GM12891 (cell line): ENCODE measurements around the gene VGLL4.

Experiments used
- DNase-seq: peaks from one replicate; pipeline ENCODE4 v3.0.0; 2011; ENCODE audit warnings: low spot score; ENCODE audit not compliant: insufficient read length
- FAIRE-seq: peaks from 2 replicates; lab custom pipeline; 2011; peaks lifted over from hg19 to GRCh38; lab: Jason Lieb, UNC
- PAX5 ChIP-seq: IDR thresholded peaks from 2 replicates; pipeline ENCODE4 v1.6.1; 2011; ENCODE audit warnings: low read length, moderate library complexity, mild to moderate bottlenecking; ENCODE audit not compliant: insufficient read depth, severe bottlenecking
- POLR2A ChIP-seq: IDR thresholded peaks from 2 replicates; pipeline ENCODE4 v1.6.1; 2011; ENCODE audit warnings: low read depth, low read length, control low read depth
- POLR2AphosphoS5 ChIP-seq: IDR thresholded peaks from 2 replicates; pipeline ENCODE4 v1.6.1; 2011; ENCODE audit warnings: low read depth, low read length, control low read depth
- POU2F2 ChIP-seq: IDR thresholded peaks from 2 replicates; pipeline ENCODE4 v1.6.1; 2011; ENCODE audit warnings: low read depth, mild to moderate bottlenecking, control low read depth, low read length, moderate library complexity
- SPI1 ChIP-seq: IDR thresholded peaks from 2 replicates; pipeline ENCODE4 v1.6.1; 2011; ENCODE audit warnings: low read depth, low read length, control low read depth
- TAF1 ChIP-seq: IDR thresholded peaks from 2 replicates; pipeline ENCODE4 v1.6.1; 2011; ENCODE audit warnings: low read depth, low read length, control low read depth

The VGLL4 gene

GRCh38 chr3:11668243-11669235, 24.8 kb upstream of the VGLL4 start:
- FAIRE-seq (no peak), DNase-seq (no peak)
- TF ChIP-seq POU2F2, result no peak
- TF ChIP-seq SPI1, result no peak
- no peak for TF ChIP-seq POLR2AphosphoS5
- TF ChIP-seq POLR2A, result no peak
- TF ChIP-seq PAX5, result no peak
- no peak for TF ChIP-seq TAF1

GRCh38 chr3:11665331-11665730, 21.6 kb upstream of the VGLL4 start:
- no peak for TF ChIP-seq POU2F2
- TF ChIP-seq POLR2A, result no peak
- no peak for TF ChIP-seq PAX5
- no peak for TF ChIP-seq TAF1
- no peak for TF ChIP-seq SPI1
- TF ChIP-seq POLR2AphosphoS5, result no peak
- no peak for DNase-seq
- FAIRE-seq, result no peak

- TF ChIP-seq POU2F2, result no peak
- TF ChIP-seq SPI1, result no peak
- no peak for TF ChIP-seq PAX5
- TF ChIP-seq TAF1, result no peak
- TF ChIP-seq POLR2A, result no peak
- no peak for TF ChIP-seq POLR2AphosphoS5
- no peak for DNase-seq
- FAIRE-seq, result no peak
Observed at GRCh38 chr3:11662392-11662990, 18.8 kb upstream of the VGLL4 start.

- no peak for DNase-seq
- FAIRE-seq, result no peak
Observed at GRCh38 chr3:11661827-11662226, 18.1 kb upstream of the VGLL4 start.

GRCh38 chr3:11661052-11661656, 17.4 kb upstream of the VGLL4 start:
- DNase-seq (no peak), FAIRE-seq (no peak)
- no peak for TF ChIP-seq POLR2AphosphoS5
- TF ChIP-seq TAF1, result no peak
- TF ChIP-seq PAX5, result no peak
- TF ChIP-seq SPI1, result no peak
- TF ChIP-seq POLR2A, result no peak
- no peak for TF ChIP-seq POU2F2

More at GRCh38 chr3:11661827-11662226, 18.1 kb upstream of the VGLL4 start:
- TF ChIP-seq POLR2A (no peak), POU2F2 (no peak), TAF1 (no peak), SPI1 (no peak), PAX5 (no peak), POLR2AphosphoS5 (no peak)

GRCh38 chr3:11660242-11660641, 16.5 kb upstream of the VGLL4 start:
- no peak for TF ChIP-seq POU2F2
- no peak for TF ChIP-seq TAF1
- no peak for TF ChIP-seq POLR2AphosphoS5
- no peak for TF ChIP-seq SPI1
- TF ChIP-seq PAX5, result no peak
- TF ChIP-seq POLR2A, result no peak
- DNase-seq, result no peak
- no peak for FAIRE-seq

GRCh38 chr3:11658180-11658579, 14.5 kb upstream of the VGLL4 start:
- TF ChIP-seq PAX5 (no peak), SPI1 (no peak), POU2F2 (no peak), POLR2AphosphoS5 (no peak), POLR2A (no peak), TAF1 (no peak)
- no peak for DNase-seq
- FAIRE-seq, result no peak

GRCh38 chr3:11655196-11655928, 11.6 kb upstream of the VGLL4 start:
- FAIRE-seq (no peak), DNase-seq (no peak)
- TF ChIP-seq SPI1 (no peak), TAF1 (no peak), POLR2A (no peak), POLR2AphosphoS5 (no peak), POU2F2 (no peak), PAX5 (no peak)

- FAIRE-seq (no peak), DNase-seq (no peak)
- TF ChIP-seq PAX5 (no peak), POLR2AphosphoS5 (no peak), POLR2A (no peak), SPI1 (no peak), POU2F2 (no peak), TAF1 (no peak)
Observed at GRCh38 chr3:11654166-11654565, 10.5 kb upstream of the VGLL4 start.
